GM23338 (cell line): ENCODE data around the gene C2CD4D. TPM values are rescaled to one million over a fixed set of nuclear protein-coding genes. Genes with fewer than 3 reads are reported as not detected.
A peak's percentile ranks its signal among the peaks of the same experiment; 100 is the strongest.

Experiments
- ATAC-seq: fragments of 200-7000 bp; cut with Tn5 transposase; 3 replicates; pipeline ENCODE4 v1.9.1; 2020
- DNase-seq: peaks from one replicate; pipeline ENCODE4 v3.0.0-alpha.2; 2015; ENCODE audit warnings: low spot score
- H2AFZ ChIP-seq: fragments of 200-600 bp; sonication (generic); 2 replicates; pipeline ENCODE4 v1.8.0; 2016; ENCODE audit warnings: antibody characterized with exemption, mild to moderate bottlenecking, moderate library complexity
- H3F3A ChIP-seq: fragments of 200-600 bp; sonication (generic); replicated peaks from 2 replicates; pipeline ENCODE4 v1.8.0; 2017; ENCODE audit warnings: antibody characterized with exemption, mixed run types, low read depth
- H3K27ac ChIP-seq: fragments of 200-600 bp; sonication (generic); 2 replicates; pipeline ENCODE4 v1.6.1; 2016; ENCODE audit warnings: low read depth
- H3K27me3 ChIP-seq: fragments of 200-600 bp; sonication (generic); 2 replicates; pipeline ENCODE4 v1.8.0; 2016; ENCODE audit warnings: mild to moderate bottlenecking, mixed run types, moderate library complexity; ENCODE audit not compliant: insufficient read depth
- H3K36me3 ChIP-seq: fragments of 200-600 bp; sonication (generic); 2 replicates; pipeline ENCODE4 v1.8.0; 2016; ENCODE audit warnings: mild to moderate bottlenecking; ENCODE audit not compliant: insufficient read depth
- H3K4me1 ChIP-seq: fragments of 200-600 bp; sonication (generic); 2 replicates; pipeline ENCODE4 v1.8.0; 2016; ENCODE audit warnings: mild to moderate bottlenecking, moderate library complexity; ENCODE audit not compliant: insufficient read depth
- H3K4me2 ChIP-seq: fragments of 200-600 bp; sonication (generic); 2 replicates; pipeline ENCODE4 v1.7.1; 2017; ENCODE audit warnings: mixed run types
- H3K4me3 ChIP-seq: fragments of 200-600 bp; sonication (generic); 2 replicates; pipeline ENCODE4 v1.6.1; 2016; ENCODE audit warnings: mixed run types
- H3K79me2 ChIP-seq: fragments of 200-600 bp; sonication (generic); replicated peaks from 2 replicates; pipeline ENCODE4 v1.8.0; 2017; ENCODE audit warnings: mild to moderate bottlenecking; ENCODE audit not compliant: insufficient read depth
- H3K9me2 ChIP-seq: fragments of 200-600 bp; sonication (generic); 2 replicates; pipeline ENCODE4 v1.8.0; 2017; ENCODE audit not compliant: insufficient read depth
- H4K20me1 ChIP-seq: fragments of 200-600 bp; sonication (generic); replicated peaks from 2 replicates; pipeline ENCODE4 v1.8.0; 2017; ENCODE audit warnings: mild to moderate bottlenecking; ENCODE audit not compliant: insufficient read depth
- H3K27ac Mint-ChIP-seq: 2 replicates; pipeline ENCODE4 v1.8.0; 2020; ENCODE audit warnings: inconsistent platforms, mild to moderate bottlenecking, moderate library complexity, mixed read lengths
- H3K27me3 Mint-ChIP-seq: 3 replicates; pipeline ENCODE4 v1.8.0; 2022; ENCODE audit warnings: low read depth, mild to moderate bottlenecking, moderate library complexity, mixed read lengths, inconsistent platforms; ENCODE audit not compliant: insufficient read depth, poor library complexity
- H3K36me3 Mint-ChIP-seq: 3 replicates; pipeline ENCODE4 v1.8.0; 2021; ENCODE audit warnings: low read depth, mild to moderate bottlenecking, inconsistent platforms, moderate library complexity, mixed read lengths
- H3K4me1 Mint-ChIP-seq: 3 replicates; pipeline ENCODE4 v1.8.0; 2020; ENCODE audit warnings: mild to moderate bottlenecking, inconsistent platforms, mixed read lengths
- H3K4me3 Mint-ChIP-seq: 3 replicates; pipeline ENCODE4 v1.8.0; 2021; ENCODE audit warnings: moderate library complexity, mild to moderate bottlenecking, inconsistent platforms, mixed read lengths
- H3K9me3 Mint-ChIP-seq: 3 replicates; pipeline ENCODE4 v1.8.0; 2020; ENCODE audit warnings: moderate library complexity, mild to moderate bottlenecking, inconsistent platforms, mixed read lengths
- EZH2phosphoT487 ChIP-seq: fragments of 200-600 bp; sonication (generic); IDR thresholded peaks from one replicate; pipeline ENCODE4 v1.8.1; 2018; ENCODE audit warnings: antibody characterized with exemption; ENCODE audit not compliant: unreplicated experiment
- JUNB ChIP-seq: IDR thresholded peaks from one replicate; pipeline ENCODE4 v1.6.1; 2016; ENCODE audit warnings: antibody characterized with exemption; ENCODE audit not compliant: unreplicated experiment
- STAT1 ChIP-seq: IDR thresholded peaks from one replicate; pipeline ENCODE4 v1.6.1; 2016; ENCODE audit warnings: antibody characterized with exemption; ENCODE audit not compliant: unreplicated experiment
- ZNF114 ChIP-seq: fragments of 250-450 bp; sonication (Bioruptor Pico); IDR thresholded peaks from 2 replicates; pipeline ENCODE4 v1.5.0; 2020; ENCODE audit warnings: mild to moderate bottlenecking, moderate library complexity
- polyA plus RNA-seq: library from polyadenylated mRNA; unstranded; fragments of >200 nt; fragmentation: Nextera tagmentation; extraction: Ambion mirVana; gene quantifications from 2 replicates; pipeline ENCODE4 v1.2.1, GENCODE V29; 2016
- total RNA-seq: library from RNA; depleted of rRNA; stranded (reverse); fragments of >200 nt; shearing (Covaris generic); gene quantifications from 2 replicates; pipeline ENCODE4 v1.2.3, GENCODE V29; 2014
- TF ChIP-seq, protein P1 (sequence below), 2 experiments: fragments of 200-600 bp in 1 of 2; sonication (generic) in 1 of 2; conservative IDR thresholded peaks; 2 replicates each; pipeline versions ENCODE4 v1.5.1 to v1.6.1; 2016 to 2017; ENCODE audit warnings: antibody characterized with exemption in 2 of 2, low read depth in 2 of 2, mild to moderate bottlenecking in 2 of 2, moderate library complexity in 1 of 2
- TF ChIP-seq, protein P2 (sequence below): IDR thresholded peaks from one replicate; pipeline ENCODE4 v1.6.1; 2018; ENCODE audit warnings: antibody characterized with exemption; ENCODE audit not compliant: unreplicated experiment

Gene C2CD4D
- total and polyA plus RNA-seq, 2 experiments from 2014 or later, result 0.35 to 0.82 TPM

DNA sequence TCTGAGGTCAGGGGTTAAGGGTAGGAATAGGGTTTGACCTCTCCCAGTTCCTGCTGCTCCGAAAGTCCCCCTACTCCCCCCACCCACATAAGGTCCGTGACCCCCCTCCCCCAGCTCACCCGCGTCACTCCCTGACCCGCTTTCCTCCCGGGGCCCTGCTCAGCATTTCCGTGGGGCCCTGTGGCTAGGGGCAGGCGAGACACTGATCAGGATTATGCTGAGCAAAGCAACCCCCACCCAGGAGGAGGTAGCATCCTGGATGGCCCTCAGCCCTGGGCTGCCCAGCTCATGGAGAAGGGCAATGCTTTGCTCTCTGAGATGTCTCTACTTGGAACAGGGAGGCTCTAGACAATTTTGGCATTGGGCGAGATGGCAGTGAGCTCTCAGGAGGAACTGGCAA, 11.8 kb downstream of the C2CD4D start:
- Mint-ChIP-seq H3K4me3 (no peak overlapping the region; the same call in 2 of the 3 replicates), H3K36me3 (no peaks in the 10 kb centered on the region; the same call in 2 of the 3 replicates), H3K4me1 (peaks cover 51% of the 10 kb centered on the region), H3K9me3 (no peaks in the 10 kb centered on the region; the same call in 2 of the 3 replicates), H3K27ac (no peak overlapping the region), H3K27me3 (peaks cover 17% of the 10 kb centered on the region)
- Histone ChIP-seq H3K27ac (no peak overlapping the region), H3F3A (no peaks in the 10 kb centered on the region; the same call in 1 of the 2 replicates), H3K9me2 (no peaks in the 10 kb centered on the region), H2AFZ (no peak overlapping the region), H3K4me1 (peaks cover 44% of the 10 kb centered on the region), H4K20me1 (no peaks in the 10 kb centered on the region), H3K79me2 (no peaks in the 10 kb centered on the region), H3K36me3 (no peaks in the 10 kb centered on the region), H3K4me3 (no peak overlapping the region), H3K4me2 (no peak overlapping the region), H3K27me3 (no peaks in the 10 kb centered on the region)
- ATAC-seq, result no peak
- no peak for TF ChIP-seq ZNF114 (CRISPR knock-in tag)
- no peak for DNase-seq

DNA sequence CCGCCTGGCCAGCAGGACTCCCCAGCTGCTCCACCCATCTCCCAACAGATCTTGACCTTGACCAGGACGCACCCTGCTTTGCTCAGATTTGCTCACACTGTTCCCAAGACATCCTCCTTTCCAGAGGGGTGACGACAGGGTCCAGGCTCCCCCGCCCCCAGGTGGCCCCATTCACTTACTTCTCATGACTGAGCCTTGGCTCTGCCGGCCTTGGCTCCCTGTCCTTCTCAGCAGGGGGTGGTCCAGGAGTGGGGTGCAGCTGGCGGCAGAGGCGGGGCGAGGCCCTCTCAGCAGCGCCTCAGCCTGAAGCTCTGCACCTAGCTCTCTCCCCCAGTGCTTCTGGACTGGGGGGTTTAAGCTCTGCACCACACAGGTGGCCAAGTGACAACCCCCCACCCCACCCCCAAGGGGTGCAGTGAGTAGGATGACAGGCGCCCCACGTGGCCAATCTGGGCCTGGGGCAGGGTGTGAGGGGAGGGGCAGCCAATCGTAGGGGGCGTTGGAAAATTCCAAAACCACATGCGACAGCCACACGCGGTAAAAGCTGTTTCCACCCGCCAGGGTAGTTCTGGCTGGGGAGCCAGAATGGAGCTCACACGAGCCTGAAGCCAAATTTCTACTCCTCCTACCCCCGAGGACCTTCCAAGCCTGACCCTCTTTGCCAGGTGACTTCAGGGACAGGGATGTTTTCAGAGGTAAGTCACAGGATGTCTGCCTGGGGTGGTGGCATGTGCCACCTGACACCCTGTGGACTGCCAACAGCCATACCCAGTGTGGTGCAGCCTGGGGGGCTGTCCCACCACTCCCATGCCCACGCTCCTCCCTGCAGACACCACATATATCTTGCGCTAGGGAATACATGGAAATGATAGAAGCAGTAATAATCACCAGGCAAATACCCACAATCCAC, 13.6 kb downstream of the C2CD4D start:
- no peaks in the 10 kb centered on the region for H3K79me2 ChIP-seq
- H3K4me3 ChIP-seq, result peak overlapping the region; percentile 39; the same call in 1 of the 2 replicates
- no peaks in the 10 kb centered on the region for H4K20me1 ChIP-seq
- no peaks in the 10 kb centered on the region; the same call in 1 of the 2 replicates for H3F3A ChIP-seq
- Mint-ChIP-seq H3K27me3 (peaks cover 23% of the 10 kb centered on the region), H3K4me3 (peak overlapping the region; percentile 17; the same call in 1 of the 3 replicates), H3K4me1 (peaks cover 51% of the 10 kb centered on the region), H3K9me3 (no peaks in the 10 kb centered on the region; the same call in 2 of the 3 replicates), H3K36me3 (no peaks in the 10 kb centered on the region), H3K27ac (no peak overlapping the region)
- no peaks in the 10 kb centered on the region for H3K36me3 ChIP-seq
- TF ChIP-seq, protein P1, sequence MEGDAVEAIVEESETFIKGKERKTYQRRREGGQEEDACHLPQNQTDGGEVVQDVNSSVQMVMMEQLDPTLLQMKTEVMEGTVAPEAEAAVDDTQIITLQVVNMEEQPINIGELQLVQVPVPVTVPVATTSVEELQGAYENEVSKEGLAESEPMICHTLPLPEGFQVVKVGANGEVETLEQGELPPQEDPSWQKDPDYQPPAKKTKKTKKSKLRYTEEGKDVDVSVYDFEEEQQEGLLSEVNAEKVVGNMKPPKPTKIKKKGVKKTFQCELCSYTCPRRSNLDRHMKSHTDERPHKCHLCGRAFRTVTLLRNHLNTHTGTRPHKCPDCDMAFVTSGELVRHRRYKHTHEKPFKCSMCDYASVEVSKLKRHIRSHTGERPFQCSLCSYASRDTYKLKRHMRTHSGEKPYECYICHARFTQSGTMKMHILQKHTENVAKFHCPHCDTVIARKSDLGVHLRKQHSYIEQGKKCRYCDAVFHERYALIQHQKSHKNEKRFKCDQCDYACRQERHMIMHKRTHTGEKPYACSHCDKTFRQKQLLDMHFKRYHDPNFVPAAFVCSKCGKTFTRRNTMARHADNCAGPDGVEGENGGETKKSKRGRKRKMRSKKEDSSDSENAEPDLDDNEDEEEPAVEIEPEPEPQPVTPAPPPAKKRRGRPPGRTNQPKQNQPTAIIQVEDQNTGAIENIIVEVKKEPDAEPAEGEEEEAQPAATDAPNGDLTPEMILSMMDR (conservative IDR thresholded peaks at IDR 0.05; ENCODE audit: low read depth in 2 of 2), result 0 out of 4 replicates have a peak, but pooled peaks of 1 of the 2 experiments have one; percentile 4
- TF ChIP-seq EZH2phosphoT487 (no peak), JUNB (peak; percentile 78)
- peak overlapping the region; percentile 74 for H3K4me2 ChIP-seq
- peak; percentile 31 for ATAC-seq
- no peaks in the 10 kb centered on the region for H3K27me3 ChIP-seq
- H3K27ac ChIP-seq, result no peak overlapping the region
- H3K9me2 ChIP-seq, result no peaks in the 10 kb centered on the region
- H2AFZ ChIP-seq, result peak overlapping the region; percentile 91
- DNase-seq, result peak; percentile 65
- peaks cover 43% of the 10 kb centered on the region for H3K4me1 ChIP-seq

DNA sequence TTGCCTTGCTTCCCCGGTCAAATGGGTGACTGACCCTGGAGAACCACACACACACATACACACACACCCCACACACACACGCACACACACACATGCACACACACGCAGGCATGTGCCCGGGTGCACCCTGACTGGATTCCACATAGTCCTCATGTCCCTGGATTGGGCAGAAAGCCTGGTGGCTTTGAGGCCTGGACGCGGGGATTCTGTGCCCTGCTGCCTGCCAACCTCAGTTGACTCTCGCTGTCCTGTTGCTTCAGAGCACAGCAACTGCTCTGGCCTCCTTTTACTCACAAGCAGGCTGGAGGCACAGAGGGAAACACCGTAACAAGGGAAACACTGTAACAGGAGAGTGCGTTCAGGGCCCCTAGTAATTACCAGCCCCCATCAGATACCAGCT, 14.4 kb downstream of the C2CD4D start:
- H3K4me3 ChIP-seq, result no peak overlapping the region
- Mint-ChIP-seq H3K4me1 (peaks cover 45% of the 10 kb centered on the region), H3K36me3 (no peaks in the 10 kb centered on the region), H3K27ac (no peak overlapping the region), H3K4me3 (no peak overlapping the region; the same call in 2 of the 3 replicates), H3K27me3 (peaks cover 20% of the 10 kb centered on the region), H3K9me3 (no peaks in the 10 kb centered on the region)
- H3K4me2 ChIP-seq, result peak overlapping the region; percentile 74
- H3K79me2 ChIP-seq, result no peaks in the 10 kb centered on the region
- H4K20me1 ChIP-seq, result no peaks in the 10 kb centered on the region
- H3K4me1 ChIP-seq, result peaks cover 38% of the 10 kb centered on the region
- H3K9me2 ChIP-seq, result no peaks in the 10 kb centered on the region
- H3K36me3 ChIP-seq, result no peaks in the 10 kb centered on the region
- DNase-seq (no peak), ATAC-seq (no peak)
- H3F3A ChIP-seq, result no peaks in the 10 kb centered on the region; the same call in 1 of the 2 replicates
- no peaks in the 10 kb centered on the region for H3K27me3 ChIP-seq
- no peak overlapping the region for H3K27ac ChIP-seq
- peak overlapping the region; percentile 91; the same call in 1 of the 2 replicates for H2AFZ ChIP-seq
- TF ChIP-seq, protein P2, sequence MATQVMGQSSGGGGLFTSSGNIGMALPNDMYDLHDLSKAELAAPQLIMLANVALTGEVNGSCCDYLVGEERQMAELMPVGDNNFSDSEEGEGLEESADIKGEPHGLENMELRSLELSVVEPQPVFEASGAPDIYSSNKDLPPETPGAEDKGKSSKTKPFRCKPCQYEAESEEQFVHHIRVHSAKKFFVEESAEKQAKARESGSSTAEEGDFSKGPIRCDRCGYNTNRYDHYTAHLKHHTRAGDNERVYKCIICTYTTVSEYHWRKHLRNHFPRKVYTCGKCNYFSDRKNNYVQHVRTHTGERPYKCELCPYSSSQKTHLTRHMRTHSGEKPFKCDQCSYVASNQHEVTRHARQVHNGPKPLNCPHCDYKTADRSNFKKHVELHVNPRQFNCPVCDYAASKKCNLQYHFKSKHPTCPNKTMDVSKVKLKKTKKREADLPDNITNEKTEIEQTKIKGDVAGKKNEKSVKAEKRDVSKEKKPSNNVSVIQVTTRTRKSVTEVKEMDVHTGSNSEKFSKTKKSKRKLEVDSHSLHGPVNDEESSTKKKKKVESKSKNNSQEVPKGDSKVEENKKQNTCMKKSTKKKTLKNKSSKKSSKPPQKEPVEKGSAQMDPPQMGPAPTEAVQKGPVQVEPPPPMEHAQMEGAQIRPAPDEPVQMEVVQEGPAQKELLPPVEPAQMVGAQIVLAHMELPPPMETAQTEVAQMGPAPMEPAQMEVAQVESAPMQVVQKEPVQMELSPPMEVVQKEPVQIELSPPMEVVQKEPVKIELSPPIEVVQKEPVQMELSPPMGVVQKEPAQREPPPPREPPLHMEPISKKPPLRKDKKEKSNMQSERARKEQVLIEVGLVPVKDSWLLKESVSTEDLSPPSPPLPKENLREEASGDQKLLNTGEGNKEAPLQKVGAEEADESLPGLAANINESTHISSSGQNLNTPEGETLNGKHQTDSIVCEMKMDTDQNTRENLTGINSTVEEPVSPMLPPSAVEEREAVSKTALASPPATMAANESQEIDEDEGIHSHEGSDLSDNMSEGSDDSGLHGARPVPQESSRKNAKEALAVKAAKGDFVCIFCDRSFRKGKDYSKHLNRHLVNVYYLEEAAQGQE, result no peak
- TF ChIP-seq STAT1, result no peak
